Measurements from ENCODE around the gene LAMTOR4. TPM values are rescaled to one million over a fixed set of nuclear protein-coding genes. Genes with fewer than 3 reads are reported as not detected.

Gene LAMTOR4
- polyA plus RNA-seq, 1 donor (not counting 4 experiments of a cell fraction or from before 2014, with no cell fraction given) = 99.2 TPM

- FAIRE-seq (no peak), DNase-seq (ENCODE audit: low read depth, low spot score) (no peak)
- Histone ChIP-seq H3K79me2 (ENCODE audit: control insufficient read depth, insufficient read depth, low read length) (peaks cover 2% of the 10 kb centered on the region), H3K36me3 (ENCODE audit: control insufficient read depth in 2 of 2, extremely low read depth in 1 of 2, insufficient read depth in 2 of 2, low read length in 2 of 2) (peaks cover 13 to 24% of the 10 kb centered on the region in 2 experiments), H3K9ac (ENCODE audit: control insufficient read depth, extremely low read depth, insufficient read depth, low read length) (no peak overlapping the region), H3K4me1 (ENCODE audit: control insufficient read depth, extremely low read depth, insufficient read depth, low read length) (peaks cover 32% of the 10 kb centered on the region), H3K27ac (ENCODE audit: control insufficient read depth, insufficient read depth, low read length) (no peak overlapping the region), H3K4me2 (ENCODE audit: control insufficient read depth, extremely low read depth, insufficient read depth, low read depth, low read length) (no peak overlapping the region), H3K9me3 (ENCODE audit: control insufficient read depth, low read depth, low read length) (no peaks in the 10 kb centered on the region), H4K20me1 (ENCODE audit: control insufficient read depth, extremely low read depth, insufficient read depth, low read length) (peaks cover 5% of the 10 kb centered on the region), H3K4me3 (ENCODE audit: control insufficient read depth in 2 of 3, extremely low read depth in 1 of 3, insufficient read depth in 2 of 3, low read depth in 1 of 3, low read length in 3 of 3) (no peak overlapping the region), H3K27me3 (ENCODE audit: control insufficient read depth, extremely low read depth, insufficient read depth, low read length) (no peaks in the 10 kb centered on the region), H2AFZ (ENCODE audit: control insufficient read depth, low read length) (no peak overlapping the region), H3K9me1 (ENCODE audit: control insufficient read depth, extremely low read depth, insufficient read depth, low read length) (peaks cover 2% of the 10 kb centered on the region)
- TF ChIP-seq EZH2 (IDR thresholded peaks at IDR 0.05; ENCODE audit: low read length) = no peak
- TF ChIP-seq CTCF (optimal IDR thresholded peaks at IDR 0.05 in 1 of 3, IDR thresholded peaks at IDR 0.05 in 1 of 3, conservative IDR thresholded peaks at IDR 0.05 in 1 of 3; ENCODE audit: extremely low read depth in 1 of 3, insufficient read depth in 2 of 3, low read length in 3 of 3) = no peak
- dilution Hi-C loops (cut with MboI; ENCODE audit: extremely low pct_ligation_motif_present, low sequenced_read_pairs) = no loop called here
Observed at GRCh38 chr7:100160067-100160466, 11.3 kb downstream of the LAMTOR4 start.

- Histone ChIP-seq H3K4me3 (ENCODE audit: control insufficient read depth in 2 of 3, extremely low read depth in 1 of 3, insufficient read depth in 2 of 3, low read depth in 1 of 3, low read length in 3 of 3) (no peak overlapping the region), H3K79me2 (ENCODE audit: control insufficient read depth, insufficient read depth, low read length) (no peaks in the 10 kb centered on the region), H4K20me1 (ENCODE audit: control insufficient read depth, extremely low read depth, insufficient read depth, low read length) (no peaks in the 10 kb centered on the region), H3K27me3 (ENCODE audit: control insufficient read depth, extremely low read depth, insufficient read depth, low read length) (no peaks in the 10 kb centered on the region), H3K4me2 (ENCODE audit: control insufficient read depth, extremely low read depth, insufficient read depth, low read depth, low read length) (peak overlapping the region; percentile 77), H3K9me3 (ENCODE audit: control insufficient read depth, low read depth, low read length) (no peaks in the 10 kb centered on the region), H3K36me3 (ENCODE audit: control insufficient read depth in 2 of 2, extremely low read depth in 1 of 2, insufficient read depth in 2 of 2, low read length in 2 of 2) (no peaks in the 10 kb centered on the region), H3K4me1 (ENCODE audit: control insufficient read depth, extremely low read depth, insufficient read depth, low read length) (peaks cover 27% of the 10 kb centered on the region), H3K9ac (ENCODE audit: control insufficient read depth, extremely low read depth, insufficient read depth, low read length) (no peak overlapping the region), H2AFZ (ENCODE audit: control insufficient read depth, low read length) (no peak overlapping the region), H3K27ac (ENCODE audit: control insufficient read depth, insufficient read depth, low read length) (peak overlapping the region; percentile 17), H3K9me1 (ENCODE audit: control insufficient read depth, extremely low read depth, insufficient read depth, low read length) (peaks cover 2% of the 10 kb centered on the region)
- dilution Hi-C loops (cut with MboI; ENCODE audit: extremely low pct_ligation_motif_present, low sequenced_read_pairs) = no loop called here
- DNase-seq (ENCODE audit: low read depth, low spot score) (no peak), FAIRE-seq (peak; percentile 73)
- TF ChIP-seq EZH2 (IDR thresholded peaks at IDR 0.05; ENCODE audit: low read length) (no peak), CTCF (optimal IDR thresholded peaks at IDR 0.05 in 1 of 3, IDR thresholded peaks at IDR 0.05 in 1 of 3, conservative IDR thresholded peaks at IDR 0.05 in 1 of 3; ENCODE audit: extremely low read depth in 1 of 3, insufficient read depth in 2 of 3, low read length in 3 of 3) (no peak)
Observed at GRCh38 chr7:100163006-100163531, 14.4 kb downstream of the LAMTOR4 start.

All from keratinocyte (primary cell).